HG02840 (cell line): ENCODE measurements around the gene TAF15.

Experiments used
- ATAC-seq: cut with Tn5 transposase; IDR thresholded peaks from one replicate; pipeline ENCODE4 v1.9.1; 2021; ENCODE audit warnings: mild to moderate bottlenecking, moderate library complexity, moderate number of reproducible peaks; ENCODE audit not compliant: unreplicated experiment, low FRiP score

Gene TAF15

DNA sequence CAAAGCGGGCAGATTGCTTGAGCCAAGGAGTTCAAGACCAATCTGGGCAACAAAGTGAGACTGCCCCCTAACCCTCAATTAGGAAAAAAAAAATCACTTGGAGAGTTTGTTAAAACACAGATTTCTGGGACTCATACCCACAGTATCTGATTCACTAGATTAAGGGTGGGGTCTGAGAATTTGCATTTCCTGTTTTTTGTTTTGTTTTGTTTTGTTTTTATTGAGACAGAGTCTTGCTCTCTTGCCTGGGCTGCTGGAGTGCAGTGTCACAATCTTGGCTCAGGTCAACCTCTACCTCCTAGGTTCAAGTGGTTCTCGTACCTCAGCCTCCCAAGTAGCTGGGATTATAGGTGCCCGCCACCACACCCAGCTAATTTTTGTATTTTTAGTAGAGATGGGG is 58.3 kb downstream of the TAF15 start:
- ATAC-seq: no peak

DNA sequence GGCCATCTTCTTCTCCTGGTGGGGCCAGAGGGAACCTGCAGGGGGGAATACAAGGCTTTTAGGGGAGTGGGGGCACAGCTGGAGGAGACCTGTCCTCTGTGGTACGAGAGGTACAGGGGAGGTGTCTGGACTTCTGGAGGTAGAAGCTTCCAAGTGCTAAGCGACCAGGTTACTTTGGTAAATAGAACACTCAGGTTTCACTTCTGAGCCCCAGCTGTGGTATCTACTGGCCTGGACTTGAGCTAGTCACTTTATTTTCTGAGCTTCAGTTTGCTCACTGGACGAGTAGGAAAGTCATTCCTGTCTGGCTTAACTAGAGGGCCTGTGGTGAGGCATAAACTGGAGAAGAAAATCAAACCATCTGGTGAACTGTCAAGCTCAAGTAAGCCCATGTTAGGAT is 59.5 kb downstream of the TAF15 start, which contains the start of gene HEATR9:
TSS of gene HEATR9 (minus strand) at position 155 of the 400 bp plus-strand sequence. CDS start at position 6, 149 bp downstream.
- no peak for ATAC-seq

DNA sequence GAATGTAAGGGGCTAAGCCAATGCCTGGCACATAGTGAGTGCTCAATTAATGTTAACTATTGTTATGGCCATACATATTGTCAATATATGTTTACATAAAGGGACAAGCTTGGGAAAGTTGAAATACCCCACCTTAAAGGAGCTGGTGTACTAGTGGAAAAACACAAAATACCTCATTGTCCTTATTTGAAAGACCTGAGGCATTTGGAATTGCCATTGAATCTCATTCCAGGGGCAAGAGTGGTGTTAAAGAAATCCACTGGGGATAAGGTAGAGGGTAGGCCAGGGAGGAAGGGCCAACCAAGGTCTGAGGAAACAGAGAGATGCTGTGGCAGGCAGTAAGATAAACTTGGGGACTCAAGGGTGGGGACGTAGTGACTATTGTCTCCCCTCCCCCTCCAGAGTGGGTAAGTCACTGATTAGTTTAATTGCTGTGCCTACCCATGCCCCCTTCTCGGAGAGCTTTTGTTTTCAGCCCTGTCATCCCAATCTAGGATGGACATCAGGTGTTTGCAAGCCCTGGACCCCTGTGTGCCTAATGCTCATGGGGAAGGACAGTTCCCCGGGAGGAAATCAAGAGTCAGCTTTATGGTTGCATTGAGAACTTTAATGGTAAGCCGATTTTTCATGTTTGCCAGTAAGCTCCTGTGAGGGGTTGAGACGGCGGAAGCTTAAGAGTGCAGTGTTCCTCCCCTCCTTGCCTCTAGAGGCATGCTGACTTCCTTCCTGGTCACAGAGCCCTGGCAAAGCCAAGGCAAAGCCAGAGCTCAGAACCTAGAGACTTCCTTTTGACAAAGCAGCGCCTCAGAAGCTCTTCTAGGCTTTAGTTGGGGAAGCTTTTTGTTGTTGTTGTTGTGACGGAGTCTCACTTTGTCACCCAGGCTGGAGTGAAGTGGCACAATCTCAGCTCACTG is 61.9 kb downstream of the TAF15 start:
- no peak for ATAC-seq

DNA sequence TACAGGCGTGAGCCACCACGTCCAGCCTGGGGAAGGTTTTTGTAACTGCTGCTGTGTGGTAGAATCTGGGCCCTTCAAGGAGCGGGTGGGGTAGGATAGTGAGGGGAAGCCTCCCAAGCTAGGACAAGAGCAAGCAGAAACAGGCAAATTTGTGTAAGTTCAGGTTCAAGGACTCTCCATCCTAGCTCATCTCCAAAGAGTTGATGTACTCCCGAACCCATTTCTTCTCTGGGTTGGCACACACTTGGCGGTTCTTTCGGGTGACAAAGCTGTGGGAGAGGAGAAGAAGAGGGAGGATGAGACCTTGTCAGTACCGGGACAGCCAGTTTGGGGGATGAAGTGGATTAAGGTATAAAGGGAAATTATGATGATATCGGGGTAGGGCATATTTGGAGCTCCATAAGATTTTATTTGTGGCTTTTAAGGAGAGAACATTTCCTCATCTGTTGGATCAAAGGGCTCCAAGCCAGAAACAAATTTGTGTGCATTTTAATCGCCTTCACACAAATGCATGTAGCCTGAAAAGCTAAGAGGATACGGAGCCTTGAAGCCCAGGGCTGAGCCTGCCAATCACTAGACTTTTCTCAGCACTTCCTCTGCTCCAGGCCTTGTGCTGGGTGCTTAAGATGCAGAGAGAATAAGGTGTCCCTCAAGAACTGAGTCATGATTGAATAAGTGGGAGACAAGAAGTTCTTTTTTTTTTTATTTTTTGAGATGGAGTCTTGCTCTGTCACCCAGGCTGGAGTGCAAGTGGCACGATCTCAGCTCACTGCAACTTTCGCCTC is 63.1 kb downstream of the TAF15 start:
- ATAC-seq: no peak

DNA sequence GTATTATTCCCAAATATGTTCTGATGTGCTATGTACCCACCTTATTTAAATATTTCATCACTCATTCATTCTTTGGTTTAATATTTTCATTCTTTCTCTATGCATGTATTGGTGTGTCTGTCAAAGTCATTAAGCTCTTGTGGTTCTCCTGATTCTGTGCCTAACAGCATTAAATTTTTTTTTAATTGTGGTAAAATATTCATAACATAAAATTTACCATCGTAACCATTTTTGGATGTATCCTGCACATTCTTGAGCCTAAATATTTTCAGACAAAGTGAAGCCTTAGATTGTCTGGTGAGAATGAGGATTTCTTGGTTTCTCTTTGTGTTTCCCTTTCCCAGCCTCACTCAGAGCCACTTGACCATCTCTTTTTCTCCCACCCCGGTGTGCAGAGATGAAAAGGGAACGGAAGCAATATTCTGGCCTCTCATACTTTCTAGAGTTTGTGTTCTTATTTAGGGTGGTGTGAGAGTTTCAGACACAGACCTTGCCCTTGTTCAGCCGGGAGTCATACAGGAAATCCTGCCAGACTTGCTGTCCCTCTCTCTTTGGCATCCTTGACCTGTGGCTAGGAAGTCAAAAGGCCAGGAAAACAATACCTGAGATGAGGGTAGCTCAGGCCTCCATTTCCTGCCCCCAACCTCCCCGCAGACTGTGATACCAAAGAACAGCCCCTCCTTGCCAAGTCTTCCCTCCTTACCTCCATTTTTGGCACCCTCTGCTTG is 66.0 kb downstream of the TAF15 start:
- ATAC-seq: no peak

DNA sequence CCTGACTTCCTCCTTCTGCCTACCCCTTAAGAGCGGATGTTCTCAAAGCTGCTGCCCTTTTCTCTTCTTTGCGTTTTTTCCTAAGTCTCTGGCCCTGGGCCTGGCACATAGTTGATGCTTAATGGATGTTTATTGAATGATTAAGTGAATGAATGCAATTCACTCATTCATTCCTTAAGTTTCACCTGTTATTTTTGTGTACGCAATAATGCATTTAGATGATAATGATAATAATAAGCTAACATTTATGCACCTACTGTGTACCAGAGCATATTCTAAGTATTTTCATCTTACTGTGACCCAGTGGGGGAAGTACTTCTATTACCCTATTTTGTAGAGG is 66.5 kb downstream of the TAF15 start:
- ATAC-seq: no peak

DNA sequence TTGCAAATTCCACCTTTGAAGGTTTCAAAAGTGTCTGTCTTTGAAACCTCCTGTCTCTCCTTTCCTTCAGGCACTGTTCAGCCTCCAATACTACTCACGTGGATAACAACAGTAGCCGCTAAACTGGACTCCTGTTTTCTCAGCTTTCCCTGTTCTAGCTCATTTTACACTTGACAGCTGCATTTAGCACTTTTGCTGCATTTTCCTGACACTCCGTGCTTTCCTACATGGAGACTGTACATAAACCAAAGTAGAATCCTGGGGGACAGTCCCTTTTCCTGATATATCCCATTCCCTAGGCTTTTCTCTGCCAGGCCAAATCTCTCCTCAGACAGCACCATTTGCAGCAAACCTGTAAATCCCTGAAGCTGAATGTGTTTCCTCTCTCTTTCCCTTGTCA is 67.2 kb downstream of the TAF15 start:
- ATAC-seq: no peak

DNA sequence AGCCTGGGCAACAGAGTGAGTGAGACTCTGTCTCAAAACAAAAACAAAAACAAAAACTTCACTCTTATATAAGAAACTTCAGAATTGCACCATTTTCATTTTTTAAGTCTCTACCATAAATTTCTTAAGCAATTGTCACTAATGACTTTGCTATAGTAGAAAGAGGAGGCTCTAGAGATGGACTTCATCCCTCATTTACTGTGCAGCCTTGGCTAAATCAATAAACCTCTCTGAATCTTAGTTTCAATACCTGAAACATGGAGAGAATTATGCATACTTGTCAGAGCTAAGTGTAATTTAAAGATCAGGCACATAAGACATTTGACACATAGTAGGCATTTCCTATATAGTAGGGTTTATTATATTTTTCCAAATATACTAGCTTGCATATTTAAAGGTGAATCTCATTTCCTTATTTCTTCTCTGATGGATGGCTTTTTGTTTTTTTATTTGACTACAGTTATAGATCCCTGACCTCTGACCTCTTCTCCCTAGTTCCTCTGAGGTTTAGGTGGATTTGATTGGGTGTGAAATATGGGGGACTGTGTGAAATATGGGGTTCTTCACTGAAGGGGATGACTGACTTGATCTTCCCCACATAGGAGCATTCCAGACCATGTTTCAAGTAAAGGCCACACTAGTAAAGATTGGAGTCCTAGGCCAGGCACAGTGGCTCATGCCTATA is 68.2 kb downstream of the TAF15 start:
- no peak for ATAC-seq

DNA sequence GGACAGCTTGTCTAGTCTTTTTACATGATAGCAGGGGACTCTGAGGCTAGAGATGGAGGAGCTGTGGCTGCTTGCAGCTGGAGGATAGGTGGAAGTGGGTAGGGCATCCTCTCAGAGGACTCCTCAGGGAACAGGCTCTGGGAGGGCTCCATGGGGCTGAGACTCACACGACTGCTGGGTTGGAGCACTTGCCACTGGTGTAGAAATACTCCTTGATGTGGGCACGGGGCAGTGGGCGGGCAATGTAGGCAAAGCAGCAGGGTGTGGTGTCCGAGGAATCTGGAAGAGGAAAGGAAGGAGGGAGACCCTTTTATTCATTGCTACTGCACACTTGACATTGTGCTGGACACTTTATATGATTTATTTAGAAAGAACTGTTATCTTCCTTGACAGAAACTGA is 69.1 kb downstream of the TAF15 start:
- no peak for ATAC-seq

DNA sequence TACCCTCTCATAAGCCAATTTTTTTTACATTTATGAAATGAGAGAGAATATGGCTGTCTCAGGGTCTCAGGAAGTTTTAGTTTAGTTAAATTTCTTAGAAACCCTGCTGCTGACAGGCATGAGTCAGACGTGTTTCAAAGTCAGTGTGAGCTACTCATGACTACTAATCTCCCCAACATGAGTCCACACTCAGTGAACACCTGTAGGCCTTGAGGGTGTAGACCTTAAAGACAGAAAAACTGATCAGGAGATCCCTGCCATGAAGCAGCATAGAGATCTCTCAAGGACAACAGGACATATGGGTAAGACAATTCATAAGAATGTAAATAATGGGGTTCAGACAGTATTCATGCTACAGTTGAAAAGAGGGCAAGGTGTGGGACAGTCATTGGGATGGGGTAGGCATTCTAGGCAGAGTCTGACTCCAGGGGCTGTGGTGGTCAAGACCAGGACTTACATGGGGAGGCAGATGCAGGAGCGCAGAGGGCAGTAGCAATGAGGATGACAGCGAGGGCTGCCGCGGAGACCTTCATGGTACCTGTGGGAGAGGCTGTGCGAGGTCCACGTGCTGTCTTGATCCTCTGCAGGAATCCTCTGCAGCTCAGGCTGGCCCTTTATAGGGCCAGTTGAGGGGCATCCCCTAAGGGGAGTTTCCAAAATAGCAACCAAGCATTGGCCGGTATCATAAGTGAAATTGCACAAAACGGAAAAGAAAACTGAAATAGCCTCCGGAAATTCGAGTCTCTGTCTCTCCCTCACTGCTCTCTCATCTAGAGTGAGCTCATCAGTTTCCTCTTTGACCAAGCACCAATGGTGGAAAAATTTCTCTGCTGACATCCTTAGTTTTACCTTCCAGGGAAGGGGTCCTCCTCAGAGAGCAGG is 70.7 kb downstream of the TAF15 start, which contains the start of gene CCL5:
TSS of gene CCL5 (minus strand) at position 588 of the 882 bp plus-strand sequence.
- ATAC-seq: peak; percentile 82

DNA sequence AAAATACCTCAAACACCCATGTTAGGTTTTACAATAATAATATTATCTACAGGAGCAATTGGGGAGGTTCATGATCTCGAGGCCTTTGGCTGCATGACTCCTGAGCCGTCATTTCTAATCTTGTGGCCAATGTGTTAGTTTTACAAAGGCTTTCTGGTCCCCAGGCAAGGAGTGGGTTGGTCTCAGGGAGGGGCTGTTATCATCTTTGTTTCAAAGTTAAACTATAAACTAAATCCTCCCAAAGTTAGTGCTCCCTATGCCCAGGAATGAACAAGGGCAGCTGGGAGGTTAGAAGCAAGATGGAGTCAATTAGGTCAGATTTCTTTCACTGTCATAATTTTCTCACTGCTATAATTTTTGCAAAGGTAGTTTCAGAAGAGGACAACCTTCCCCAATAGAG is 80.0 kb downstream of the TAF15 start:
- ATAC-seq: no peak

DNA sequence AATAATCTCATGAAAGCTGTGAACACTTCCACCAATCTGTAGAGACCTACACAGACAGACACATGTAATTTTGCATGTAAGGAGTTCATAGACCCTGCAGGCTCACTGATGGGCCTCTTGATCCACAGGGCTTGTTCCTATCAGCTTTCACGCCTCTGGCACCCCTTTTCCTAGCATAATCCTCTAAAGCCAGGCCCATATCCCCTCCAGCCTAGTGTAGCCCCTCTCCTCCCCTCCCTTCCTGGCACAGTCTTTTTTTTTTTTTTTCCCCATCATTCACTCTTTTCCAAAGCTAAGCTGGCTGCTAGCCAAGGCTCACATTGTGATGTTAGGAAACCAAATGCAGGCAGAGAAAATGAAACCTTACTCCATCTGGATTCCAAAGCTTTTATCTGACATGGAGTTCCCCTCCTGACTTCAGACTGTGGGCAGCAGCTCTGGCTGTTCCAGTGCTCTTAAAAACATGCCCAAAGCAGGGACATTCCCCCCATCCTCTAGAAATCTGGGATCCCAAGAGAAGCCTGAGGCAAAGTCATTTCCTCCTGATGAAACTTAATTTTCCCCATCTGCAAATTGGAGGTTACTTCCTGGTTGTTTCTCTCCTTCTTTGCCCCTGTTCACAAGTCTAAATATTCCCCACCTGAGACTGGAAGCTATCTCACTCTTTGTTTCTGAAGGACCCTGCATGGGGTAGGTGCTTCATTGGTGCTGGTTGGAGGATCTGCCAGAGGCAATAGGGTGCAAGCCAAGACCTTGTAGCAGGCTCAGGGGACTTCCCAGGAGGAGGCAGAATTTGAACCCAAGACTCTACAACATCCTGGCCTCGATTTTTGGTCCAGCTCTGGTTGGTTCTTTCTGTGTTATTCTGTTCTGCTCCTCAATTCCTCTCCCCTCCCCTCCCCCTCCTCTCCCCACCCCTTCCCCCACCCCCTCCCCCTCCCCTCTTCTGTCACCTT is 80.8 kb downstream of the TAF15 start:
- ATAC-seq: no peak

DNA sequence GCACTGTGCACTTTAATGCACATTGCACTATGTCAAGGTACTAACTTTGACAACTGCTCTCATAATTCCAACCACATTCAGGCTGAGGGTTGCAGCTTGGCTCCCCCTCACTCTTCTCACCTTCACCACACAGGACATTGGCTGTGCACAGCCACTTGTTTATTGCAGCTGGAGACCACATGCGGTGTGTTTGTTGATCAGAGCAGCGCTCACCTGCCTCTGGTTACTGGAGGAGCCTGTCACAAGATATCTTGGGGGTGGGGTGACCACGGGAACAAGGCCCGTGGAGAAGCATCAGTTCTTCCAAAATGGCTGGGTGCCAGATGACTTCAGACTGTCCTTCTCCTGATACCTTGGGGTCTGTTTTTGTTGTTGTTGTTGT is 81.5 kb downstream of the TAF15 start:
- no peak for ATAC-seq

DNA sequence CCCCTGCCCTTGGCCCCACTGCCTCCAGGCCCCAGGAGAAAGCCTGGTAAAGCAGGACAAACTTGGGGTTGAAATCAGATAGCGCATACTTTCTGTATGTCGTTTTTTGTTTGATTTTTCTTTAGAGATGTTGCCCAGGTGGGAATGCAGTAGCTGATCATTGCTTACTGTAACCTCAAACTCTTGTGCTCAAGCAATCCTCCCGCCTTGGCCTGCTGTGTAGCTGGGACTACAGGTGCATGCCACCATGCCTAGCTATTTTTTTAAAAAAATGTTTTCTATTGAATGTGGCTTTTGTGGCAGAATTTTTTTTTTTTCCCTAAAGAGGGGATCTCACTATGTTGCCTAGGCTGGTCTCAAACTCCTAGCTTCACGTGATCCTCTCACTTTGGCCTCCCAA is 82.0 kb downstream of the TAF15 start:
- ATAC-seq: no peak

DNA sequence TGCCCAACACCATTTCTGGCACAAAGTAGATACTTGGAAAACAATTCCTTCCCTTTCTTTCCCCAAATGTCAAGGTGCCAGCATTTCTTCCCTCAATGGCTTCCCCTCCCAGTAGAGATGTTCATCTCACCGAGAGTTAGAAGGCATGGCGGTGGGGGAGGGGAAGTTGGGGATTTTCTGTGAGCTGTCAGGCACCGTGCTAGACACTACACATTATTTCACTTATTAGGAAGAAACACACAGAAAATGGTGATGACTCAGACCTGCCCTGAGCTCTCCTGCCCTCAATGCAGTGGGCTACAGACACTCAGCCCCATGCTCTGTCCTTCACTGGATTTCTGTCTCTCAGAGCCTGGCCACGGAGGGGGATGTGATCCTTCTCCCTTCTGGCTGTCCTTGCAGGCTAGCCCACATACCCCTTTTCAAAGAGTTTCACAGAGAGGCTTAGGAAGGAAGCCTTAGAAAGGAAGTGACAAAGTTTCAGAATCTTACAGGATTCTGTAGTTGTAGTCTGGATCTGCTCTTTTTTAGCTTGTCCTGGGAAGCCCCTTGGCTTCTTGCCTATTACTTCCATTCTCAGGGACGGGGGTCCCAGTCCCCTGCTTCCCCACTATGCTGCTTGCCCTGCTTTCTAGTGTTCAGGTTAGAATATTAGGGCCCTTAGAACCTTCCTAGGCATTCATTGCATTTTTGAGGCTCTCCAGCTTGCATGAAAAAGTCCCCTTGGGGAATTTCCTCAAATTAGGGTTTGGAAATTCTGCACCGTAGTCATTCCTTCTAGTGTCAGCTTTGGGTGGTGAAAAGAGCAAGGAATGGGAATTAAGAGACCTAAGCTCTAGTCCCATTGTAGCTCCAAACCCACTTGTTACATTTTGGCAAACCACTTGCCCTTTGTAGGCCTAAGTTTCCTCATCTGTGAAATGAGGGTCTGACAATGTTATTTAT is 83.1 kb downstream of the TAF15 start:
- ATAC-seq: no peak

DNA sequence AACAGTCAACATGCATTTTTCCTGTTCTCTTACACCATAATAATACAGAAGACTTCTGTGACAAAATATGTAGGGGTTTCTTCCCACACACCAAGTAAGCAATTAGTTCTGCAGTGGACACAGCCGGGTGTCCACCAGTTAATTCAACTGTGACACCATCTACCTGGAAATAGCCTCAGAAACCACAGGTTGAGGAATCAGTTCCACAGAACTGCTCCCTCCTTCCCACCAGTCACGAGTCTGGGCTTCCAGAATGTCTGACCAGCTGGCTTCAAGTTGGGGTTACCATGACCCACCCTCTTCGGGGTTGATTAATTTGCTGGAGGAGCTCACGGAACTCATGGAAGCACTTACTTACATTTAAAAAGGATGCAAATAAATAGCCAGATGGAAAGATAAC is 84.5 kb downstream of the TAF15 start:
- no peak for ATAC-seq

DNA sequence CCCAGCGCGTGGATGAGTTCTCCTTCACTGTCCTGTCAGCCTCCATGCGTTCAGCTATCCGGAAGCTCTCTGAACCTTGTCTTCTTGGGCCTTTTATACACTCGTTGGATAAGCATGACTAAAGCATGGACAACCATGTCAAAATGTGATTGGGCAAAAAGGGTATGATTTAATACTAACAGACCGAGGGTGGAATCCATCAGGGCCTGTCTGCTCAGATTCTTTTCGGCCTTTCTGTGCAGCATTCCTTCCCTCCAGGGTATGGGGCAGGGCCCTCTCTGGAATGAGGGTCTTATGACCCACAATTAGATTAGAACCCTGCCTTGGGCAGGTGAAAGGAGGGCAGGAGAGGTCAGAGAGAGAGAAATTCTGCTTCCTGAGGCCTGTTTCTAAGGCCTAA is 84.9 kb downstream of the TAF15 start:
- ATAC-seq: no peak
